LNCaP clone FGC (cell line): ENCODE data around the gene AP3S2.

Experiments used
- DNase-seq: peaks from one replicate; pipeline ENCODE4 v3.0.0-alpha.2; 2011; ENCODE audit warnings: low read depth
- H3K4me3 ChIP-seq: 2 replicates; pipeline ENCODE4 v1.5.1; 2011; ENCODE audit warnings: mild to moderate bottlenecking, low read depth, low read length, control low read depth
- TF ChIP-seq, protein P1 (sequence below): IDR thresholded peaks from 2 replicates; pipeline ENCODE4 v1.5.1; 2012; ENCODE audit warnings: mild to moderate bottlenecking; ENCODE audit not compliant: control insufficient read depth, insufficient read depth; ENCODE audit errors: extremely low read depth

AP3S2 gene

DNA sequence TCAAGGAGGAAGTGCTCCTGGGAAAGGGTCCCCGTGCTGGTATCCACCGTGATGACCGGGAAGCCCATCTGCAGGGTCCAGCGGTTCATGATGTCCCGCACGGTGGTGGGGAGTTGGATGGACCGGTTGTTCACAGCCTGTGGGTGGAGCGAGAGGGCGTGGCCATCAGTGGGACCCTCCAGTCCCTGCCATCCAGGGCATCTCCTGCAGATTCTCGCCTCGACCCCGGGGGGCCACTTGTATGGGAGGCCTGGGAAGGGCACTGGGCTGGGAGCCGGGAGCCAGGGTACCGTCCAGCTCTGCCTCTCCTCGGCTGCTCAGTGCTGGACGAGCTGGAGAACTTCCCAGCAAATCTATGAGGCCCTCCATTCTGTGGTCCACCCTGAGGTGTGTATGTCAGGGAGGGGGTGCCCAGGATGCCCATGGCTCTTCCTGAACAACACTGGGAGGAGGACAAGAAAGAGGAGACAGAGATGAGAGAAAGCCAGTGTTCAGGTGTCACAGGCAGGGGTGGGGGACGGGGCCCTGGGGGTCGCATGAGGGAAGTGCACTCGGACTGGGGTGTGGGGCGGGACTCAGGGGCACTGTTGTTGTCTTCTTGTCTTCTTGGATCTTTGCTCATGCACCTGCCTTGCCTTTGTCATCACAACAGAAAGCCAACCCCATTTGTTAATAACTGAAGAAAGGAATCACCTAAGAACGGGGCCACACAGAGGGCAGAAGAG, 92.2 kb downstream of the AP3S2 start:
- H3K4me3 ChIP-seq = no peak overlapping the region
- DNase-seq = no peak

DNA sequence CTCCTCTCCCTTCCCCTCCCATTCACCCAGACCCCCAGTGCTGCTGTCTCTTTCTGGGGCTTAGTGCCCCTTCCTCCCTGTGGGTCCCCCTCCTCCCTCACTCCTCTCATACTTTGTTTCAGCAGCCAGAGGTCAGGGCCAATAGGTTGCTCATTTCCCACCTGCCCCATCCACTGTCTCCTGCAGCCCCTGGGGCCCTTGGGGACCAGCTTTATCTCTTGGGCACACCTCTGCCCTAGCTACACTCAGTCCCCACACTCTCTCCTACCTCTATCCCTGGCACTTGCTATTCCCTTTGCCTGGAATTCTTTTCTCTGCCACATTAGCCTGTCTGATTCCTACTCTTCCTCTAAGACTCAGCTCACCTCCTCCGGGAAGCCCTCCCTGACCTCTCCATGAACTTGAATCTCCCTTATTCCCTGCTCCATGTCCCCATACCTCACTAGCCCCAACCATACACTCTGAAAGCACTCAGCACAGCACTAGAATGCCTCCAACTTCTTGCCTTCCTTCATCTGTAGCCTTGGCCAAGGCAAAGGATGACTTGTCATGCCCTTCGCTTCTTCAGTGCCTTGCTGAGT, 93.8 kb downstream of the AP3S2 start:
- H3K4me3 ChIP-seq = no peak overlapping the region
- TF ChIP-seq, protein P1, sequence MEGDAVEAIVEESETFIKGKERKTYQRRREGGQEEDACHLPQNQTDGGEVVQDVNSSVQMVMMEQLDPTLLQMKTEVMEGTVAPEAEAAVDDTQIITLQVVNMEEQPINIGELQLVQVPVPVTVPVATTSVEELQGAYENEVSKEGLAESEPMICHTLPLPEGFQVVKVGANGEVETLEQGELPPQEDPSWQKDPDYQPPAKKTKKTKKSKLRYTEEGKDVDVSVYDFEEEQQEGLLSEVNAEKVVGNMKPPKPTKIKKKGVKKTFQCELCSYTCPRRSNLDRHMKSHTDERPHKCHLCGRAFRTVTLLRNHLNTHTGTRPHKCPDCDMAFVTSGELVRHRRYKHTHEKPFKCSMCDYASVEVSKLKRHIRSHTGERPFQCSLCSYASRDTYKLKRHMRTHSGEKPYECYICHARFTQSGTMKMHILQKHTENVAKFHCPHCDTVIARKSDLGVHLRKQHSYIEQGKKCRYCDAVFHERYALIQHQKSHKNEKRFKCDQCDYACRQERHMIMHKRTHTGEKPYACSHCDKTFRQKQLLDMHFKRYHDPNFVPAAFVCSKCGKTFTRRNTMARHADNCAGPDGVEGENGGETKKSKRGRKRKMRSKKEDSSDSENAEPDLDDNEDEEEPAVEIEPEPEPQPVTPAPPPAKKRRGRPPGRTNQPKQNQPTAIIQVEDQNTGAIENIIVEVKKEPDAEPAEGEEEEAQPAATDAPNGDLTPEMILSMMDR = no peak
- no peak for DNase-seq

More for the DNA sequence above, 92.2 kb downstream of the AP3S2 start:
- TF ChIP-seq, protein P1 = no peak

DNA sequence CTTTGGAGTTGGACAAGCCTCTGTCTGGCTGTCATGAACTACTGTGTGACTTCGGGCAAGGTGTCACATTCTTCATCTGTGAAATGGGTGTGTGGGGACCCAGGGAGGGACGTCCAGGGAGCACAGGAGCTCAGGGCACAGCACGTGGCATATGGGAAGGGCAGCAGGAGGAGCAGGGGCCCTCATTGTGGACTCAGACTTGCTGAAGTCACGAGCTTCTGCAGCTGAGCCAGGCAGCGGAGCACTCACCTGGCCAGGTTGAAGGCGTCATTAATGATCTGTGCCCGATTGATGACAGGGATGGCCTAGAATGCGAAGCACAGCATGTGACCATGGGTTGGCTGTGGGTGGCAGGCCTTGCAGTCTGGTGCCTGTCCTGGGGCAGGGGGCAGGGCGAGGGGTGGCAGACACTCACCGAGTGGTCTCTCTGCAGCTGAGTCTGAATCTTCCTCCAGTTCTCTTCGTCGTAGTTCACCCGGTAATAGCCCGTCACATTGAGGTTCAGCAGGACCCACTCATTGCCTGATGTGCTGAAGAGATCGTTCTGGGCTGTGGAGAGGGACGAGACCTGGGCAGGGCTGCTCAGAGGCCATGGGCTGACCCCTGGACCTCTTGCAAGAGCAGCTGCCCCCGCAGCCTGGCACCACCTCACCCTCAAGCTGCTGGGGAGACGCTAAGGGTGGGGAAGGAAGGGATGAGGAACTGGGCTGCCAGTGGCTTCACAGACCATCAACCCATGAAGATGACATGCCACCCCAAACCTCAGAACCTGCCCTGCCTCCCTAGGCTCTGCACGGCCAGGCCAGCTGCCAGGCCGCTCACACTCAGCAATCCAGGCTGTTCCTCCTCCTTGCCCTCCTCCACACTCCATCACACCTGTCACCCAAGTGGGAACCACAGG, 94.5 kb downstream of the AP3S2 start:
- TF ChIP-seq, protein P1 = no peak
- no peak overlapping the region for H3K4me3 ChIP-seq
- no peak for DNase-seq

DNA sequence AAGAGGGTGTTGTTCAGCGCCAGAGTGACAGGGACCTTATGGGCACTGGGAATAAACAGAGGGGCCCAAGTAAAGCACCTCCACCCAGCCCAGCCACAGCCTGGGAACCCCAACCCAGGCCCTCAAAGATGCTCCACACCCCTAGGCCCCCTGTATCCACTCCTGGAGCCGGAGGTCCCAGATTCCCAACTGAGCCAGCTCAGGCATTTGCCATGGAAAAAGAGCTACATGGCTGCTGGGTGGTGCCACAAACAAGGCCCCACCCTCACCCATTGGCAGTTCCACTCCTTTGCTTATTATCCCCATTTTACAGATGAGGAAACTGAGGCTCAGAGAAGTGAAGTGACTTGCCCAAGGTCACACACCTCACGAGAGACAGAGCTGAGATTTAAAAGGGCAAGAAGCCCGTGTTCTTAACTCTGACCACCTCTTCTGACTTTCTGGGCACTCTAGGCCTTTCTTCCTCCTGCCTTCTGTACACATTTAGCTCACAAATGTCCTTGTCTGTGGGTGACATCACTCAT, 96.1 kb downstream of the AP3S2 start:
- TF ChIP-seq, protein P1 = no peak
- DNase-seq = no peak
- H3K4me3 ChIP-seq = no peak overlapping the region

DNA sequence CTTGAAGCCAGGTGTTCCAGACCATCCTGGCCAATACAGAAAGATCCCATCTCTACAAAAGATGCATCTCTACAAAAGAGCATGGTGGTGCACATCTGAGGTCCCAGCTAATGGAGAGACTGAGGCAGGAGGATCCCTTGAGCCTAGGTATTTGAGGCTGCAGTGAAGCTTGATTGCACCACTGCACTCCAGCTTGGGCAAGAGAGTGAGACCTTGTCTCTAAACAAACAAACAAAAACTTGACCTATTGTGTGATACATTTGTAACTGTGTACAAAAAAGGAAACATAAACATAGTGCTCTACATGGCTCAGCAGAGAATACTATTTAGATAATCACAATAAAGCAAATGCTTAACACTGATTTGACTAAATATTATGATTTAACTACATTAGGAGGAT, 97.8 kb downstream of the AP3S2 start:
- H3K4me3 ChIP-seq = no peak overlapping the region
- DNase-seq = no peak
- TF ChIP-seq, protein P1 = no peak

DNA sequence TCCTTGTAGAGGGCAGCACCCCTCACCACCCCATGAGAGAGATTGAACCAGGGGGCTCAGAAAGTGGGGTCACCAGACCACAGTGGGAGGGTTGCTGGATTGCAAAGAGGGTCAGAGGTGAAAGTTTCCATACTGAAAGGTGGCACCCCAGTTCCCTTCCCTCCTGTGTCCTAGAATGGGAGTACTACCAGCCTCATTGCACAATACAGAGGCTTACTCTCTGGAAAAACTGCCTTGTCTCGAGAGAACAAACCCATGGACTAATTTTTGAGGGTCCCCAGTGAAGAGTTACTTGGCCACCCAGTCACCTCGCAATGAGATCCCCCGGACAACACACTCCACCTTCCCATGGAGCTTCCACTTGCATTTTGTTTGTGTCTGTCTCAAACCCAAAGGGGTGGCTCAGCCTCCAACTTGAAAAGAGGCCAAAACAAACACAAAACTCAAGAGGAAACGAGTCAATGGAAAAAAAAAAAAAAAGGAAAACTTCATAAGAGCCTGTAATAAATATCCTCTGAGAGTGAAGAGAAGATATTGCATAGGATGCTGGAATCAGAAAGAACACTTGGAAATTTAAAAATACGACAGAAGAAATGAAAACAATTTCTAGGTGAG, 99.1 kb downstream of the AP3S2 start:
- H3K4me3 ChIP-seq = no peak overlapping the region
- DNase-seq = no peak
- TF ChIP-seq, protein P1 = no peak
